Umbilical cord (tissue), 2 donors: ENCODE measurements around the gene CAMTA1. TPM values are rescaled to one million over a fixed set of nuclear protein-coding genes. Genes with fewer than 3 reads are reported as not detected.
"Not testable (repeated sequence)": the region's sequence is repeated elsewhere in the genome, so short reads cannot be mapped to it uniquely, and the experiment has no call there.

Source experiments
- DNase-seq: peaks from one replicate; pipeline ENCODE4 v3.0.0-alpha.2; 2015; ENCODE audit warnings: low spot score
- total RNA-seq: library from RNA; depleted of rRNA; stranded (reverse); fragments of >200 nt; gene quantifications from one replicate; pipeline ENCODE4 v1.2.3, GENCODE V29; 2014; ENCODE audit warnings: low replicate concordance; ENCODE audit not compliant: insufficient read depth

CAMTA1 gene
- total RNA-seq, 1 donor from 2014 or later = 29.6 TPM

- peak; percentile 97 for DNase-seq
Observed at GRCh38 chr1:7783826-7784491, 998.7 kb downstream of the CAMTA1 start, which contains the start of gene PER3. Gene PER3 (plus strand): TSS chr1:7784291. CDS start chr1:7784878, 587 bp downstream.

GRCh38 chr1:7784492-7785071 is 999.3 kb downstream of the CAMTA1 start:
- DNase-seq = no peak

- DNase-seq = no peak
Observed at GRCh38 chr1:7785108-7785507, 999.9 kb downstream of the CAMTA1 start.

- no peak for DNase-seq
Observed at GRCh38 chr1:7786795-7787194, 1001.5 kb downstream of the CAMTA1 start.

- DNase-seq = no peak
Observed at GRCh38 chr1:7789828-7790227, 1004.6 kb downstream of the CAMTA1 start.

GRCh38 chr1:7791027-7791426 is 1005.8 kb downstream of the CAMTA1 start:
- DNase-seq = not testable (repeated sequence)

GRCh38 chr1:7795406-7795805 is 1010.2 kb downstream of the CAMTA1 start:
- DNase-seq = no peak

GRCh38 chr1:7805460-7805859 is 1020.2 kb downstream of the CAMTA1 start:
- no peak for DNase-seq

- peak; percentile 17 for DNase-seq
Observed at GRCh38 chr1:7808253-7808844, 1023.1 kb downstream of the CAMTA1 start.

GRCh38 chr1:7809742-7810141 is 1024.5 kb downstream of the CAMTA1 start:
- no peak for DNase-seq

- no peak for DNase-seq
Observed at GRCh38 chr1:7810395-7810794, 1025.1 kb downstream of the CAMTA1 start.

GRCh38 chr1:7811476-7811875 is 1026.2 kb downstream of the CAMTA1 start:
- DNase-seq = no peak

- no peak for DNase-seq
Observed at GRCh38 chr1:7813677-7814373, 1028.6 kb downstream of the CAMTA1 start.

Other genes starting within 250 kb of the CAMTA1 start
- 43.1 TPM for gene NOL9, start 230.9 kb upstream of the CAMTA1 start, total RNA-seq
- gene TAS1R1, start 230.1 kb upstream of the CAMTA1 start, total RNA-seq = not detected
- 24.1 TPM for gene ZBTB48, start 205.5 kb upstream of the CAMTA1 start, total RNA-seq
- gene KLHL21, start 182.6 kb upstream of the CAMTA1 start, total RNA-seq = 32.3 TPM
- gene PHF13, start 171.7 kb upstream of the CAMTA1 start, total RNA-seq = 20.9 TPM
- gene THAP3, start 160.6 kb upstream of the CAMTA1 start, total RNA-seq = 17.1 TPM
- gene DNAJC11, start 83.6 kb upstream of the CAMTA1 start, total RNA-seq = 14.4 TPM